DMS 273 treated with DMSO at 0.1 percent for 48 hours (cell line): Measurements from ENCODE around the gene LATS2.

Source experiments
- DNase-seq: peaks from one replicate; lab custom pipeline; 2025; lab: John Stamatoyannopoulos, UW

LATS2 gene

GRCh38 chr13:21047591-21048282 is 13.6 kb downstream of the LATS2 start:
- DNase-seq: no peak

GRCh38 chr13:21047087-21047486 is 14.3 kb downstream of the LATS2 start:
- DNase-seq: no peak

GRCh38 chr13:21046203-21046602 is 15.2 kb downstream of the LATS2 start:
- no peak for DNase-seq

GRCh38 chr13:21045100-21045499 is 16.3 kb downstream of the LATS2 start:
- DNase-seq: no peak

GRCh38 chr13:21043898-21044297 is 17.5 kb downstream of the LATS2 start:
- no peak for DNase-seq

- DNase-seq: no peak
These were observed 21.1 kb downstream of the LATS2 start for GRCh38 chr13:21040120-21040826.

- no peak for DNase-seq
These were observed 22.1 kb downstream of the LATS2 start for GRCh38 chr13:21039097-21039800.

- no peak for DNase-seq
These were observed 23.7 kb downstream of the LATS2 start for GRCh38 chr13:21037656-21038055.

- DNase-seq: no peak
These were observed 25.9 kb downstream of the LATS2 start for GRCh38 chr13:21035498-21035897.

- no peak for DNase-seq
These were observed 26.7 kb downstream of the LATS2 start for GRCh38 chr13:21034603-21035191.

- no peak for DNase-seq
These were observed 27.4 kb downstream of the LATS2 start for GRCh38 chr13:21033856-21034602.

GRCh38 chr13:21033212-21033840 is 28.1 kb downstream of the LATS2 start:
- DNase-seq: no peak

- no peak for DNase-seq
These were observed 28.7 kb downstream of the LATS2 start for GRCh38 chr13:21032656-21033055.

- DNase-seq: no peak
These were observed 29.7 kb downstream of the LATS2 start for GRCh38 chr13:21031594-21032275.

GRCh38 chr13:21025539-21025938 is 35.8 kb downstream of the LATS2 start:
- DNase-seq: no peak

GRCh38 chr13:21022056-21022979 is 39.1 kb downstream of the LATS2 start:
- no peak for DNase-seq

- no peak for DNase-seq
These were observed 40.8 kb downstream of the LATS2 start for GRCh38 chr13:21020581-21020980.

- no peak for DNase-seq
These were observed 41.2 kb downstream of the LATS2 start for GRCh38 chr13:21020176-21020575.

- no peak for DNase-seq
These were observed 43.2 kb downstream of the LATS2 start for GRCh38 chr13:21018220-21018619.

- no peak for DNase-seq
These were observed 44.9 kb downstream of the LATS2 start for GRCh38 chr13:21016487-21016886.
